Calu3 (cell line): ENCODE data around the gene BRSK2. TPM values are rescaled to one million over a fixed set of nuclear protein-coding genes. Genes with fewer than 3 reads are reported as not detected.
A peak's percentile ranks its signal among the peaks of the same experiment; 100 is the strongest.

Experiments used
- BruUV-seq: library from RNA; stranded (reverse); fragments of 400-500 nt; replicated peaks from 2 replicates; lab custom pipeline; 2021; lab: Mats Ljungman, UMichigan
- CTCF ChIA-PET: fragments of 300-600 bp; sonication (Branson Sonifier 250); formaldehyde crosslinking; loops from one replicate; lab custom pipeline; 2022; ENCODE audit warnings: antibody characterized with exemption; lab: Charles Lee
- DNase-seq: peaks from one replicate; pipeline ENCODE4 v3.0.0; 2022
- H3K27ac Mint-ChIP-seq: one replicate; pipeline ENCODE4 v1.8.0; 2022; ENCODE audit warnings: mixed read lengths; ENCODE audit not compliant: unreplicated experiment
- H3K27me3 Mint-ChIP-seq: one replicate; pipeline ENCODE4 v1.8.0; 2022; ENCODE audit warnings: mixed read lengths; ENCODE audit not compliant: unreplicated experiment
- H3K36me3 Mint-ChIP-seq: one replicate; pipeline ENCODE4 v1.8.0; 2022; ENCODE audit warnings: mild to moderate bottlenecking, moderate library complexity, mixed read lengths; ENCODE audit not compliant: insufficient read depth, unreplicated experiment
- H3K4me1 Mint-ChIP-seq: one replicate; pipeline ENCODE4 v1.8.0; 2022; ENCODE audit warnings: mild to moderate bottlenecking, low read depth, mixed read lengths; ENCODE audit not compliant: unreplicated experiment
- H3K4me3 Mint-ChIP-seq: one replicate; pipeline ENCODE4 v1.8.0; 2022; ENCODE audit warnings: mild to moderate bottlenecking, low read depth, moderate library complexity, mixed read lengths; ENCODE audit not compliant: unreplicated experiment
- H3K9me3 Mint-ChIP-seq: one replicate; pipeline ENCODE4 v1.8.0; 2022; ENCODE audit warnings: low read depth, mixed read lengths; ENCODE audit not compliant: unreplicated experiment
- intact Hi-C: fragments of 100-400 bp; cut with micrococcal nuclease; formaldehyde crosslinking; loops from one replicate; pipeline ENCODE4 v1.10.0; 2022; ENCODE audit not compliant: unreplicated experiment
- total RNA-seq: library from RNA; stranded (reverse); gene quantifications from 2 replicates; pipeline ENCODE4 v1.2.3, GENCODE V29; 2022
- TF ChIP-seq, protein P1 (sequence below): fragments of 200-600 bp; IDR thresholded peaks from one replicate; pipeline ENCODE4 v1.8.0; 2022; ENCODE audit warnings: antibody characterized with exemption; ENCODE audit not compliant: unreplicated experiment

BRSK2 gene
- total RNA-seq, 1 experiment from 2014 or later = 2.6 TPM

- H3K9me3 Mint-ChIP-seq = no peaks in the 10 kb centered on the region
- no peaks in the 10 kb centered on the region for H3K4me1 Mint-ChIP-seq
- no peak overlapping the region for H3K27ac Mint-ChIP-seq
- H3K27me3 Mint-ChIP-seq = peaks cover 37% of the 10 kb centered on the region
- DNase-seq = peak; percentile 44
- no TSS peak for BruUV-seq
- intact Hi-C loops = loop anchor here (2.0 kb wide), 1 partner anchor 61 kb away; no protein-coding TSS in a partner anchor
- CTCF ChIA-PET = interaction anchor here (0.5 to 0.8 kb wide), 2 partner anchors 12 to 707 kb away, joined by 3 to 5 read pairs; no protein-coding TSS in a partner anchor
- TF ChIP-seq, protein P1, sequence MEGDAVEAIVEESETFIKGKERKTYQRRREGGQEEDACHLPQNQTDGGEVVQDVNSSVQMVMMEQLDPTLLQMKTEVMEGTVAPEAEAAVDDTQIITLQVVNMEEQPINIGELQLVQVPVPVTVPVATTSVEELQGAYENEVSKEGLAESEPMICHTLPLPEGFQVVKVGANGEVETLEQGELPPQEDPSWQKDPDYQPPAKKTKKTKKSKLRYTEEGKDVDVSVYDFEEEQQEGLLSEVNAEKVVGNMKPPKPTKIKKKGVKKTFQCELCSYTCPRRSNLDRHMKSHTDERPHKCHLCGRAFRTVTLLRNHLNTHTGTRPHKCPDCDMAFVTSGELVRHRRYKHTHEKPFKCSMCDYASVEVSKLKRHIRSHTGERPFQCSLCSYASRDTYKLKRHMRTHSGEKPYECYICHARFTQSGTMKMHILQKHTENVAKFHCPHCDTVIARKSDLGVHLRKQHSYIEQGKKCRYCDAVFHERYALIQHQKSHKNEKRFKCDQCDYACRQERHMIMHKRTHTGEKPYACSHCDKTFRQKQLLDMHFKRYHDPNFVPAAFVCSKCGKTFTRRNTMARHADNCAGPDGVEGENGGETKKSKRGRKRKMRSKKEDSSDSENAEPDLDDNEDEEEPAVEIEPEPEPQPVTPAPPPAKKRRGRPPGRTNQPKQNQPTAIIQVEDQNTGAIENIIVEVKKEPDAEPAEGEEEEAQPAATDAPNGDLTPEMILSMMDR = no peak
- H3K36me3 Mint-ChIP-seq = peaks cover 16% of the 10 kb centered on the region
- no peak overlapping the region for H3K4me3 Mint-ChIP-seq
These were observed 63.9 kb downstream of the BRSK2 start for GRCh38 chr11:1453611-1454034.

DNA sequence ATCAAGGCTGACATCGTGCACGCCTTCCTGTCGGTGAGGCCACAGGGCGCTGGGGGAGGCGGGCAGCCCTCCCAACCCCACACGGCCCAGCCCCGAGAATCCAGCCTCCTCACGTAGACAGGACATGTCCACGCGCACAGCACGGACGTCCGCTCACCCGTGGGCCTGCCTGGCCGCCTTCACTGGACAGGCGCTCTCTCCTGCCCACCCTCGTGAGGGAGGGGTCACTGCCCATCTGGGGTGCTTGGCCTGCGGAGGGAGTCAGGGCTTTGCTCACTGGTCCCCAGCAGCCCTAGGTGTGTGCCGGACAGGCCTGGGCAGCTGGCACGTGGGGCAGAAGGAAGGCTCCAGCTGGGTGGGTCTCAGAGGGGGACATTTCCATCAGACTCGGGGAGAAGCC lies 64.8 kb downstream of the BRSK2 start:
- H3K9me3 Mint-ChIP-seq = no peaks in the 10 kb centered on the region
- TF ChIP-seq, protein P1 = no peak
- intact Hi-C loops = no loop called here
- CTCF ChIA-PET = no interaction called here
- no peak for DNase-seq
- peaks cover 8% of the 10 kb centered on the region for H3K36me3 Mint-ChIP-seq
- no peaks in the 10 kb centered on the region for H3K4me1 Mint-ChIP-seq
- BruUV-seq = no TSS peak
- no peak overlapping the region for H3K27ac Mint-ChIP-seq
- H3K27me3 Mint-ChIP-seq = peaks cover 28% of the 10 kb centered on the region
- H3K4me3 Mint-ChIP-seq = no peak overlapping the region

- CTCF ChIA-PET = no interaction called here
- Mint-ChIP-seq H3K9me3 (no peaks in the 10 kb centered on the region), H3K27ac (no peak overlapping the region), H3K4me3 (no peak overlapping the region), H3K4me1 (no peaks in the 10 kb centered on the region), H3K36me3 (peaks cover 8% of the 10 kb centered on the region), H3K27me3 (peaks cover 22% of the 10 kb centered on the region)
- TF ChIP-seq, protein P1 = no peak
- DNase-seq = no peak
- intact Hi-C loops = no loop called here
- BruUV-seq = no TSS peak
These were observed 65.5 kb downstream of the BRSK2 start for GRCh38 chr11:1455032-1455762.

- no peak overlapping the region for H3K27ac Mint-ChIP-seq
- TF ChIP-seq, protein P1 = no peak
- peaks cover 17% of the 10 kb centered on the region for H3K27me3 Mint-ChIP-seq
- H3K36me3 Mint-ChIP-seq = peaks cover 8% of the 10 kb centered on the region
- intact Hi-C loops = no loop called here
- CTCF ChIA-PET = no interaction called here
- DNase-seq = no peak
- no TSS peak for BruUV-seq
- H3K4me1 Mint-ChIP-seq = no peaks in the 10 kb centered on the region
- H3K4me3 Mint-ChIP-seq = no peak overlapping the region
- H3K9me3 Mint-ChIP-seq = no peaks in the 10 kb centered on the region
These were observed 66.0 kb downstream of the BRSK2 start for GRCh38 chr11:1455763-1456060.
